Activated naive CD4-positive, alpha-beta T cell treated with anti-CD3 and anti-CD28 coated beads, Interleukin-2, amount 50 U/mL, for 24 hours (primary cell): ENCODE measurements around the gene ZXDB.
"Not testable (repeated sequence)": the region's sequence is repeated elsewhere in the genome, so short reads cannot be mapped to it uniquely, and the experiment has no call there.

Experiments used
- H3K27ac Mint-ChIP-seq: one replicate; pipeline ENCODE4 v1.8.0; 2021; ENCODE audit warnings: mild to moderate bottlenecking, mixed read lengths
- H3K27me3 Mint-ChIP-seq: one replicate; pipeline ENCODE4 v1.8.0; 2021; ENCODE audit warnings: mixed read lengths
- H3K36me3 Mint-ChIP-seq: one replicate; pipeline ENCODE4 v1.8.0; 2021; ENCODE audit warnings: mixed read lengths
- H3K4me1 Mint-ChIP-seq: one replicate; pipeline ENCODE4 v1.8.0; 2021; ENCODE audit warnings: mixed read lengths
- H3K4me3 Mint-ChIP-seq: one replicate; pipeline ENCODE4 v1.8.0; 2021; ENCODE audit warnings: mild to moderate bottlenecking, mixed read lengths
- H3K9me3 Mint-ChIP-seq: one replicate; pipeline ENCODE4 v1.8.0; 2021; ENCODE audit warnings: mixed read lengths

ZXDB gene

GRCh38 chrX:57629438-57629837 is 37.6 kb downstream of the ZXDB start:
- not testable (repeated sequence) for H3K4me1 Mint-ChIP-seq, H3K36me3 Mint-ChIP-seq, H3K9me3 Mint-ChIP-seq, H3K27ac Mint-ChIP-seq, H3K27me3 Mint-ChIP-seq, H3K4me3 Mint-ChIP-seq

GRCh38 chrX:57640674-57641016 is 48.8 kb downstream of the ZXDB start:
- Mint-ChIP-seq H3K9me3 (peaks cover 7% of the 10 kb centered on the region), H3K4me1 (no peaks in the 10 kb centered on the region), H3K36me3 (peaks cover 4% of the 10 kb centered on the region), H3K4me3 (no peak overlapping the region), H3K27ac (no peak overlapping the region), H3K27me3 (no peaks in the 10 kb centered on the region)

- Mint-ChIP-seq H3K27ac (no peak overlapping the region), H3K36me3 (peaks cover 4% of the 10 kb centered on the region), H3K4me3 (no peak overlapping the region), H3K9me3 (peaks cover 7% of the 10 kb centered on the region), H3K27me3 (no peaks in the 10 kb centered on the region), H3K4me1 (no peaks in the 10 kb centered on the region)
Measured at GRCh38 chrX:57641338-57641737, 49.5 kb downstream of the ZXDB start.

- H3K27me3 Mint-ChIP-seq, result no peaks in the 10 kb centered on the region
- no peaks in the 10 kb centered on the region for H3K4me1 Mint-ChIP-seq
- H3K4me3 Mint-ChIP-seq, result no peak overlapping the region
- peaks cover 4% of the 10 kb centered on the region for H3K36me3 Mint-ChIP-seq
- H3K27ac Mint-ChIP-seq, result no peak overlapping the region
- H3K9me3 Mint-ChIP-seq, result peaks cover 7% of the 10 kb centered on the region
Measured at GRCh38 chrX:57643698-57644097, 51.9 kb downstream of the ZXDB start.

- Mint-ChIP-seq H3K36me3 (no peaks in the 10 kb centered on the region), H3K9me3 (no peaks in the 10 kb centered on the region), H3K4me1 (no peaks in the 10 kb centered on the region), H3K27me3 (no peaks in the 10 kb centered on the region), H3K27ac (no peak overlapping the region), H3K4me3 (no peak overlapping the region)
Measured at GRCh38 chrX:57647020-57647419, 55.2 kb downstream of the ZXDB start.
